Activated CD4-positive, alpha-beta T cell treated with anti-CD3 and anti-CD28 coated beads, Interleukin-10, Interleukin-2, amounts not matched to agents 100 ng/mL and 50 ng/mL, durations not matched to agents 16 hours and 8 hours (primary cell): ENCODE data around the gene ERG.
A peak's percentile ranks its signal among the peaks of the same experiment; 100 is the strongest.

Experiments used
- DNase-seq: peaks from one replicate; pipeline ENCODE4 v3.0.0-alpha.2; 2020

The ERG gene

DNA sequence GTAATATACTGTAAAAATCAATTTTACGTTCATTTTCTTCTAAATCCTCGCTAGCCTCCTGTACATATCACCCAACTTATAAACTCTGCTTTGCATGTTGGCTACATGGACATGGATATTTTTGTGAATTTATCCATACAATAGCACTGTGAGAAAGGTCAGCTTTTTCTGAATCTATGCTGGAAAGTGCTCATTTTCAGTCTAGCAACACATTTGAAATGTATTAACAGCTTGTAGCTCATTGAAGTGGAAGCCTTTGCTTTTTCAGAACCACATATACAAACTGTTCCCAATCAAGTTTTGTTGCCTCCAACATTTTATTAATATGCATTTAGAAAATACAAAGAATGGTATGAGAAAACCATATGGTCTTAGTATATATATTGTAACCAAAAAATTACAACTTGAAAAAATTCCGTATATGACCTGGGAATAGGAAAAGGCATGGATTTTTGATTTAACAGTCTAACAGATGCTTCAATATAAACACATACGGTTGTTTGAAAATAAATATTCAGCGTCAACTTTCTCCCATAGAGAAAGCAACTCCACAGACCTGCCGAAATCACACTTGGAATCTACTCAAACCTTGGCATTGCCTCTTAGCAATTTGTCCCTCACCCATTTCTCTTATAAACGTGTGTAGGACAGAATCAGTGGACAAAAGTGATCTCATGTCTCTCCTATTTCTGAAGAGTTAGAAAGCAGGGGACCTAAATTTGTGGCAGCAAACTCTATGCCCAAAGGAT lies 112.7 kb downstream of the ERG start:
- no peak for DNase-seq

DNA sequence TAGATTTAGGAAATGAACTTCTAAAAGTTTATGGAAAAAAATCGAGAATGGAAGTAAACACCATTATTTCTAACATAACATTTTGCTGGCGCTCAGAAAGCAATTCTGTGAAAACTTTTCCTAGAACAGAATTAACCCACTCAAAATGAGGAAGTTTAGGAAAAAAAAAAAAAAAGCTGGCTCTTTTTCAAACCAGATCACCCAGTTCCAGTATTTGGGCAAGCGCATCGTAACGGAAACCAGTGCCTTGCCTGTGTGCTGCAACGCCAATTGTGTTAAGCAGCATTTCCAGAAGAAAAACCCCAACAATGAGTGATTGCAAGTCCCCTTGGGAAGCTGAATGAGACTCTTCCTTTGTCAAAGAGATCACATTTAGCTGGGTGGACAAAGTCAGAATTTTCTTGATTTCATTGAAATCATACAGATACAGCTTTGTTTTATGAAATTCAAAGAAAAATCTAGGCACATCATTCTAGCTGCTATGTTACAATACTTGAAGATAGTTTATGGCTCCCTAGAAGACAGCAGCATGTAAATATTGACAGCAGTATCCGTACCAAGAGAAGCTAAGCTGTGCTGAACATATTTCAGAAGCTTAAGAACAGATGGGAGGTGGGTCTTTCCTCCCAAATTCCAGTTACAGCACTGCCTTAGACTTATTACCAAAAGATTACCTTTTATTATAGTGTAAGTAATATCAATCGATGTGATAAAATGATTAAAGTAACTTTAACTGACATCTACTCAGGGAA lies 113.4 kb downstream of the ERG start:
- DNase-seq: no peak

- no peak for DNase-seq
Observed at GRCh38 chr21:38384238-38384560, 114.1 kb downstream of the ERG start.

DNA sequence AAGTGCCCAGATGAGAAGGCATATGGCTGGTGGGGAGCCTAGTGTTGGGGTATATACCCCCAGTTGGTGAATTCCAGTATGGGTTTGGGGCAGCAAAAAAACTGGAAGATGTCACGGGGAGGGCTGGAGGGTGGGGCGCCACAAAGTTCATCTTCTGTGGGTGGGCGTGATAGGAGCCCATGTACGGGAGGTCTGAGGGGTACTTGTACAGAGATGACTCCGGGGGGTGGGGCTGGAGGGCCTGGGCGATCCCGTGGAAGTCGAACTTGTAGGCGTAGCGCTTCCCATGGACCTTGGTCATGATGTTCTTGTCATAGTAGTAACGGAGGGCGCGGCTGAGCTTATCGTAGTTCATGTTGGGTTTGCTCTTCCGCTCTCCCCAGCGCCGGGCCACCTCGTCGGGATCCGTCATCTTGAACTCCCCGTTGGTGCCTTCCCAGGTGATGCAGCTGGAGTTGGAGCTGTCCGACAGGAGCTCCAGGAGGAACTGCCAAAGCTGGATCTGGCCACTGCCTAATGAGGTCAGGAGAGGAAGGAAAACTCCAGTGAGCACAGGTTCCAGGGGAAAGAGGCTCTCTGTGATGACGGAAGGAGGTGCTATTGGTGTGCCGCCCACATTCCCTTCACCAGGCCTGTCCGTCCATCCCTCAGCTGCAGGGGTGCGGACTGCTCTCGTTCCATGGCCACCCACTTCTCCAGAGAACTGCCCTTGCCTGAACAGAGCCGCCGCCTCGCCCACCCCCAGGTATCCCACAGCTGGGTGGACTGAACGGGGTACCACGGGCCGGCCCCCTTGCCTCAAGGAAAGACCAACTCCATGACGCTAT lies 114.7 kb downstream of the ERG start:
- no peak for DNase-seq

DNA sequence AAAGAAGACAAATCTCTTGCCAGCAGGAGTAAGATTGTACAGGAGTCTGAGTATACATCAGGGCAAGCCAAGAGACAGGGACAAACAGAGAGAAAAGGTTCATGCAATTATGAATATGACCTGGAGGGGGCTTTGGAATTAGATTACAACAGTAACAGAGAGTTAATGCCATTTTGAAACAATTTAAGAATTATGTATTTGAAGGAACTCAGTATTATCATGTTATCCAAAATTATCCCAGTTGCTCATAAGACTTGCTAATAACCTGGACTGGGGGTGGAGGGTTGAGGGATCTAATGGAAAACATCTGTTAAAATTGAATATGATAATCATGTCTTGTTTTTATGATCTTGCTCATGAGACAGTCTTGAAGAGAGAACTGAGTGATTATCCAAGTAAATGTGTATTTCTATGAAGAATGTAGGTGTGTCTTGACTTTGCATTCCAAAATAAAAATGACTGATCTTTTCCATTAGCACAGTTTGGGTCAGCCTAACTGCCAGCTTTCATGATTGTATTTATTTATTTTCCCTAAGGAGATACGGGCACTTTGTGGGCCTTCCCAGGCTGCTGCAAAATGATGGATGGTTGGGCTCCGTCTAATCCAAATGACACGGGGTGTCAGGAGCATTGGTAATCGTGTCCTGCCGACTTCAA lies 117.7 kb downstream of the ERG start:
- DNase-seq: no peak

- no peak for DNase-seq
Observed at GRCh38 chr21:38379147-38379546, 119.1 kb downstream of the ERG start.

DNA sequence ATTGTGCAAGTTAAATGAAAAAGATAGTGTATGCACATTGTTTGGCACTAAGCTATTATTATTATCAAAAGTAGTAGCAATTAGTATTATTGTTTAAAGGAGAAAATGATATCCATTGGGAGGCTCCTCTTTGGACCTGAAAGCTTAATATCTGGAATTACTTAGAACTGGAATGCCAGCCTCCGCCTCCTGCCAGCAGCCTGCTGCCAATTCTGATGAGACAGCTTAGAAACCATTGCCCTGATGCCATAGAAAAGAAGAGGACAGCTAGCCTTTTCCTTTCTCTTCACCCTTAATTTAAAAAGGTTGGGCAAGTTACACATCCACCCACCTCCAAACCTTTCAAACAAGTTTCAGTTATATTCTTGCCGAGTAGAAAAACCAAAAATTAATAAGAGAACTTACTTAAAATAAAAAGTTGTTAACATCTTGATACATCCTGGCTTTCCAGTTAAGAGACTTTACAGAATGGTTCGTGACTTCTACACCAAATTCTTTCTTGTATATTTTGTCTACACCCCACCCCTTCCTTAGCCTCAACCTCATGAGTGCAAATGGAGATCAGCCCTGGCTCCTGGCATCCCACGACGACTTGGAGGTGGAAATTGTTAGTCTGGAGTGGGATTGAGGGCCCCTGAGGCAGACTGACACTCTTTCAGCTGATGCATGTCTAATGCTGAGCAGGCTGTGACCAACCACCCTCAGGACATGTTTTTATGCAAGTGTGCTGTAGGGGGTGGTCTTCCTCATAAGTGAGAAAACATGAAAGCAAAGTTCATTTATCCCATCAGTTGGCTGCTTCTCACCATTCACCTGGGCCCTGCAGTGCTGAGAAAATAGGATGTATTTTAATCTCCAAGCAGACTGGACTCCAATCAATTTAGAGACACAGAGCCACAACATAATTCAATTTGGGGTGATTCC lies 120.8 kb downstream of the ERG start:
- no peak for DNase-seq

DNA sequence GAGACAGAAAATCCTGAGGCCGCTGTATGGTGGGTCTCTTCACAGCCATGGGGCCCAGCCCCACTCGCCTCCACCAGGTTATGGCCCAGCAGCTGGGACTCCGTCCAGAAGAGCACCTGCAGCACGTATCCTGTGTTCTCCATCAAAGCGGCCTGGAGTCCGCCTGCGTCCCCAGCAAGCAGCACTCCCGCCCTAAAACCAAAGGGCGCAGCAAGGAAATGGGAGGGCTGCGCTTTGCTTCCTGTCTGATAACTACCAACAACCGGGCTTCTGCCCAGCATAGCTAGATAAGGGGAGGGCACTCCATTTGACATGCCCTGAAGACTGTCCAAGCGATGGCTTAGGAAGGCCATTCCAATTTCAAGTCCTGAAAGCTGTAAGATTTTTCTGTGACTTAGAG lies 121.6 kb downstream of the ERG start:
- DNase-seq: no peak

GRCh38 chr21:38376235-38376634 lies 122.0 kb downstream of the ERG start:
- no peak for DNase-seq

GRCh38 chr21:38367646-38368045 lies 130.6 kb downstream of the ERG start:
- DNase-seq: no peak

- no peak for DNase-seq
Observed at GRCh38 chr21:38365521-38365920, 132.8 kb downstream of the ERG start.

DNA sequence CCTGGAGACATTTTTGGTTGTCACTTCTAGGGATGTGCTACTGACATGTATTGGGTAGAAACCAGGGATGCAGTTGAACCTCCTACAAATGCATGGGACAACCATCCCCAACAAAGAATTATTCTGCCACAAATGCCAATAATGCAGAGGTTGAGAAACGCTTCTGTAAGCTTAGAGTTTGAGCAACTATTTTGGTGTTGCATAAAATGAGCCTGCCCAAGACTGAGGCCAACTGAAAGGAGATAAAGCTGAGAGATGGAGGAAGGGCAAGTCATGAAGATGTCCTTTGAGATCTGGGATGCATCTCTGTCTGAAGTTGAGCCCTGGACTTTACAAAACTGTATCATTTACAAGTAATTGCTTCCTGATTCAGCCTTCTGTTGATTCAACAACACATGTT lies 134.6 kb downstream of the ERG start:
- DNase-seq: no peak

DNA sequence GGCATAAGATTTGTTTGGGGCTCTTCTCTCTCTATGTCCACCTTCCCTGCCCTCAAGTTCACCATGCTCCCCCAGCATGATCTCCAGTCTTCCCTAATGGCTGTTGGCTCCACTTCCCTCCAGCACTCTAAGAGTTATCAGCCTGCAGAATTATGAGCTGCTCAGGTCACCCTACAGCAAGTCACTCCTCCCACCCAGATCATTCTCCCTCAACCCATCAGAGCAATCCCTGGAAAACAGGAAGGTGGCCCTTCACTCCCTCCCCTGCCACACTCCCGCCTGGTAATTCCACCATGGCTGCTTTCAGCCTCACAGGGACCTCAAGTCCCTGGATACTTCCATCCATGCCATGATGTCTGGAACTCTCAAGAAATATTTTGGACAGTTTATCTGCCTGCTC lies 137.0 kb downstream of the ERG start:
- no peak for DNase-seq

GRCh38 chr21:38359835-38360234 lies 138.4 kb downstream of the ERG start:
- no peak for DNase-seq

DNA sequence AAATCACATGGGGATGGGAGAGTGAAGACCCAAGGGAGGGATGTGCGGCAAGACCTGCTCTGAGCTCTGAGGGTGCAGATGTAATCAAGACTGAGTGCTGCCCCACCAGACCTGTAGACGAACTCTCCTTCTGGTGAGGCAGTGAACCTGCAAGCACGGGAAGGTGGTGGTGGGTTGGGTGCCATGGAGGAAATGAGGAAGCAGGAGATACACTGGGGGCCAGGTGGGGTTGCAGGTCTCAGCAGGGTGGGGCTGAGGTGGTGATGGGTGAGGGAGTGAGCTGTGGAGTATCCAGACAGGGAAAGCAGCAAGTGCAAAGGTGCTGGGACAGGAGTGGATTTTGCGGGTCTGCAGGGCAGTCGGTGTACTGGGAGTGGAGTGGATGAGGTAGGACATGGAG lies 139.2 kb downstream of the ERG start:
- DNase-seq: no peak

- no peak for DNase-seq
Observed at GRCh38 chr21:38358666-38359065, 139.6 kb downstream of the ERG start.

GRCh38 chr21:38358098-38358497 lies 140.2 kb downstream of the ERG start:
- DNase-seq: no peak

- DNase-seq: no peak
Observed at GRCh38 chr21:38356883-38357625, 141.2 kb downstream of the ERG start.

GRCh38 chr21:38355992-38356781 lies 142.1 kb downstream of the ERG start:
- DNase-seq: peak; percentile 75

DNA sequence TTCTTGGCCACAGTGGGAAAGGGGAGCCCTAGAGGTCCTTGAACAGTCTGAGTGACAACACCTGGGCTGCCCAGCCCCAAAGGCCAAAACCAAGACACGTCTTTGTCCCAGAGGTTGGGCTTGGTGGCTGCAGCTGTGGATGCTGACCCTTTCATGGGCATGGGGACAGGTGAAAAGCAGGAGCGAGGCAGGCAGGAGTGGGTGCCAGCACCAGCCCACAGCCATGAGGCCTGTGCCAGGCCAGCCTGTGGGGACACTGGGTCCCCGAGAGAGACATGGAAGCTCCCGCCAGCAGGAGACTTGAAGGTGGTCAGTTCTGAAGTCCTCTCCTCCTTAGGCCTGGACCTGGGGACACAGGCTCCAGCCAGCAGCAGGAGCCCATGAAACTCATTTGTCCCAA lies 142.9 kb downstream of the ERG start:
- DNase-seq: no peak

DNA sequence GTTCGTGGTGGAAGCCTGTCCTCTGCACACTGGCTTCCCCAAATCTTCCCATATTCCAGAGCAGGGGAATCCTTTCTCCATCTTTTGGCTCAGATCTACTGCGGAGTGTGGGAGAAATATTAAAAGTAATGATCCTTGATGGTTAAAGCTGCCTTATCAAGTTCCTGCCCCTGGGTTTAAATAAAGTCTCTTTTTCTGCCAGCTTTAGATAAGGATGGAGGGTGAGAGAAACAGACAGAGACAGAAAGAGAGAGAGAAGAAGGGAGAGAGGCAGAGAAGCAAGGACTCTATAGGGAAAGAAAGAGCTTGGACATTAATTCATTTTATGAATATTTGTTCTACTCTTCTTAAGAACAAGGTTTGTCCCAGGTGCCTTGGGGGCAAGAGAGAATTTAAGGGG lies 143.5 kb downstream of the ERG start:
- no peak for DNase-seq
